ENCODE data around the gene LRMDA.

Gene LRMDA

DNA sequence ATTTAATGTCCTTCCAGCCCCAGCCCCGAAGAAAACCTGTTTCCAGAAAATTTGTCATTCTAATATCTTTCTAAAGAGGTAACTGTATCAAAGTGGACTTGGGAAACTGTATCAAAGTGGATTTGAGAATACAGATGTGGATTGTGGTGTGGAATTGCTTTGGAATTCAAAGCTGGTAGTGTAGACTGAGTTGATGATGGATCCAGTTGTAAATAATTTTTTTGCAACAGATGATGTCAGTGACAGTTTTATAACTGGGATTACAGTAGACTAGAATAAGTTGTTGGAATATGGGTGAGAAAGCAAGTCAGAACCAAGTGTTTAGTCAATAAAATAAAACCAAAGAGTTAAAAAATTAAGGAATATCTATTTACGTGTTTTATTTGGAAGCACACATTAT is 202.1 kb downstream of the LRMDA start:
- Histone ChIP-seq H3K36me3 (ENCODE audit: control insufficient read depth, insufficient read depth, low read length) (no peaks in the 10 kb centered on the region), H3K79me2 (no peaks in the 10 kb centered on the region), H3K9me3 (ENCODE audit: control insufficient read depth, low read length) (no peaks in the 10 kb centered on the region), H3K27ac (no peak overlapping the region), H3K4me3 (ENCODE audit: low read depth, low read length) (no peak overlapping the region), H3K9ac (no peak overlapping the region), H3K4me1 (no peaks in the 10 kb centered on the region), H3K4me2 (ENCODE audit: low read length) (no peak overlapping the region), H2AFZ (no peak overlapping the region), H3K27me3 (ENCODE audit: control insufficient read depth, insufficient read depth, low read length) (no peaks in the 10 kb centered on the region)
- TF ChIP-seq, protein P1, sequence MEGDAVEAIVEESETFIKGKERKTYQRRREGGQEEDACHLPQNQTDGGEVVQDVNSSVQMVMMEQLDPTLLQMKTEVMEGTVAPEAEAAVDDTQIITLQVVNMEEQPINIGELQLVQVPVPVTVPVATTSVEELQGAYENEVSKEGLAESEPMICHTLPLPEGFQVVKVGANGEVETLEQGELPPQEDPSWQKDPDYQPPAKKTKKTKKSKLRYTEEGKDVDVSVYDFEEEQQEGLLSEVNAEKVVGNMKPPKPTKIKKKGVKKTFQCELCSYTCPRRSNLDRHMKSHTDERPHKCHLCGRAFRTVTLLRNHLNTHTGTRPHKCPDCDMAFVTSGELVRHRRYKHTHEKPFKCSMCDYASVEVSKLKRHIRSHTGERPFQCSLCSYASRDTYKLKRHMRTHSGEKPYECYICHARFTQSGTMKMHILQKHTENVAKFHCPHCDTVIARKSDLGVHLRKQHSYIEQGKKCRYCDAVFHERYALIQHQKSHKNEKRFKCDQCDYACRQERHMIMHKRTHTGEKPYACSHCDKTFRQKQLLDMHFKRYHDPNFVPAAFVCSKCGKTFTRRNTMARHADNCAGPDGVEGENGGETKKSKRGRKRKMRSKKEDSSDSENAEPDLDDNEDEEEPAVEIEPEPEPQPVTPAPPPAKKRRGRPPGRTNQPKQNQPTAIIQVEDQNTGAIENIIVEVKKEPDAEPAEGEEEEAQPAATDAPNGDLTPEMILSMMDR (IDR thresholded peaks at IDR 0.05): no peak

- no peak overlapping the region for H3K4me2 ChIP-seq (ENCODE audit: low read length)
- no peak overlapping the region for H3K4me3 ChIP-seq (ENCODE audit: low read depth, low read length)
- H3K27ac ChIP-seq: no peak overlapping the region
- no peaks in the 10 kb centered on the region for H3K9me3 ChIP-seq (ENCODE audit: control insufficient read depth, low read length)
- H3K9ac ChIP-seq: no peak overlapping the region
- TF ChIP-seq, protein P1 (IDR thresholded peaks at IDR 0.05): no peak
- H3K27me3 ChIP-seq (ENCODE audit: control insufficient read depth, insufficient read depth, low read length): no peaks in the 10 kb centered on the region
- H3K4me1 ChIP-seq: no peaks in the 10 kb centered on the region
- no peak overlapping the region for H2AFZ ChIP-seq
- H3K79me2 ChIP-seq: no peaks in the 10 kb centered on the region
- no peaks in the 10 kb centered on the region for H3K36me3 ChIP-seq (ENCODE audit: control insufficient read depth, insufficient read depth, low read length)
These were observed 203.5 kb downstream of the LRMDA start for GRCh38 chr10:75634947-75635346.

GRCh38 chr10:75638752-75639151 is 207.3 kb downstream of the LRMDA start:
- Histone ChIP-seq H3K9ac (no peak overlapping the region), H3K36me3 (ENCODE audit: control insufficient read depth, insufficient read depth, low read length) (no peaks in the 10 kb centered on the region), H3K27ac (no peak overlapping the region), H3K79me2 (no peaks in the 10 kb centered on the region), H3K4me3 (ENCODE audit: low read depth, low read length) (no peak overlapping the region), H3K9me3 (ENCODE audit: control insufficient read depth, low read length) (no peaks in the 10 kb centered on the region), H3K4me2 (ENCODE audit: low read length) (no peak overlapping the region), H3K4me1 (no peaks in the 10 kb centered on the region), H2AFZ (no peak overlapping the region), H3K27me3 (ENCODE audit: control insufficient read depth, insufficient read depth, low read length) (no peaks in the 10 kb centered on the region)
- TF ChIP-seq, protein P1 (IDR thresholded peaks at IDR 0.05): no peak

DNA sequence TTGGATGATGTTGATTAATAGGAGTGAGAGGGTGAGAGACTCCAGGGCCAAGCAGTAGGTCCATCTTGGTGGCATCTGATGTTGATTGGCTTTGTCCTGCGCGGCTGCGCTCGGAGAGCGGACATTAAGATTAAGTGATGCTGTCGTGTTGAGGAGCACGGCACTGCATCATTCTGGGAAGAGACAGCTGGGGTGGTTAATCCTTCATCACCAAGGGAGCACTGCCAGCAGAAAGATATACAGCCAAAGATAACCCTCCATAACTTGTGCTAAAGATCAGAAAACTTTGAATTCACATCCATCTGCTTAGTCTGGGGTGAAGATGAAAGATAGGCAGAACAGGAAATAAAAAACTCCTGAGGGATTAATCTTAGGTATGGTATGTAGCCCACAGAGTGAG is 208.3 kb downstream of the LRMDA start:
- H3K36me3 ChIP-seq (ENCODE audit: control insufficient read depth, insufficient read depth, low read length): no peaks in the 10 kb centered on the region
- no peaks in the 10 kb centered on the region for H3K4me1 ChIP-seq
- H3K4me2 ChIP-seq (ENCODE audit: low read length): no peak overlapping the region
- TF ChIP-seq, protein P1 (IDR thresholded peaks at IDR 0.05): no peak
- H2AFZ ChIP-seq: no peak overlapping the region
- H3K27ac ChIP-seq: no peak overlapping the region
- no peaks in the 10 kb centered on the region for H3K27me3 ChIP-seq (ENCODE audit: control insufficient read depth, insufficient read depth, low read length)
- no peaks in the 10 kb centered on the region for H3K79me2 ChIP-seq
- H3K9me3 ChIP-seq (ENCODE audit: control insufficient read depth, low read length): no peaks in the 10 kb centered on the region
- no peak overlapping the region for H3K9ac ChIP-seq
- H3K4me3 ChIP-seq (ENCODE audit: low read depth, low read length): no peak overlapping the region

DNA sequence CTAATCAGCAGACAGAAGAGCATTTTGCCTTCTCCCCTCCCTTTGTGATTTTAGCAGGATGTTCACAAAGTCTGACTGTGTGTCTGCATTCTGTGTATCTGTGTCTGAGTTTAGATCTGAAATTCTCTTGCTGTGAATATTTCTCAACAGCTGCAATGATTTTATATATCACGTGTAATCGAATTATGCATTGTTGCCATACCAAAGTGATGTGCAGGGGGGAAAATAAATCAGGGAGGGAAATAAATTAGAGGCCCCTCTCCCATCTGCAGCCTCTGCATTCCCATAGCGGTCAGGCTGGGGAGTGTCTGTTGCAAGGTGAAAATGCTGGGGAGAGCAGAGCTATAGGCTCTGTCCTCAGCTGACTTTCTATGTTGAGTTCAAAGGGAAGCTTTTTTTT is 209.0 kb downstream of the LRMDA start:
- no peak overlapping the region for H3K4me2 ChIP-seq (ENCODE audit: low read length)
- H3K4me1 ChIP-seq: no peaks in the 10 kb centered on the region
- no peak overlapping the region for H3K27ac ChIP-seq
- H3K9ac ChIP-seq: no peak overlapping the region
- TF ChIP-seq, protein P1 (IDR thresholded peaks at IDR 0.05): no peak
- no peaks in the 10 kb centered on the region for H3K9me3 ChIP-seq (ENCODE audit: control insufficient read depth, low read length)
- H3K36me3 ChIP-seq (ENCODE audit: control insufficient read depth, insufficient read depth, low read length): no peaks in the 10 kb centered on the region
- H3K27me3 ChIP-seq (ENCODE audit: control insufficient read depth, insufficient read depth, low read length): no peaks in the 10 kb centered on the region
- H3K4me3 ChIP-seq (ENCODE audit: low read depth, low read length): no peak overlapping the region
- no peak overlapping the region for H2AFZ ChIP-seq
- no peaks in the 10 kb centered on the region for H3K79me2 ChIP-seq

All from parathyroid adenoma (tissue), 2 donors.